ENCODE data around the gene AGER. TPM values are rescaled to one million over a fixed set of nuclear protein-coding genes. Genes with fewer than 3 reads are reported as not detected.
"Not testable (repeated sequence)": the region's sequence is repeated elsewhere in the genome, so short reads cannot be mapped to it uniquely, and the experiment has no call there.

The AGER gene
- total RNA-seq, 1 donor from 2014 or later = 16.9 TPM

DNA sequence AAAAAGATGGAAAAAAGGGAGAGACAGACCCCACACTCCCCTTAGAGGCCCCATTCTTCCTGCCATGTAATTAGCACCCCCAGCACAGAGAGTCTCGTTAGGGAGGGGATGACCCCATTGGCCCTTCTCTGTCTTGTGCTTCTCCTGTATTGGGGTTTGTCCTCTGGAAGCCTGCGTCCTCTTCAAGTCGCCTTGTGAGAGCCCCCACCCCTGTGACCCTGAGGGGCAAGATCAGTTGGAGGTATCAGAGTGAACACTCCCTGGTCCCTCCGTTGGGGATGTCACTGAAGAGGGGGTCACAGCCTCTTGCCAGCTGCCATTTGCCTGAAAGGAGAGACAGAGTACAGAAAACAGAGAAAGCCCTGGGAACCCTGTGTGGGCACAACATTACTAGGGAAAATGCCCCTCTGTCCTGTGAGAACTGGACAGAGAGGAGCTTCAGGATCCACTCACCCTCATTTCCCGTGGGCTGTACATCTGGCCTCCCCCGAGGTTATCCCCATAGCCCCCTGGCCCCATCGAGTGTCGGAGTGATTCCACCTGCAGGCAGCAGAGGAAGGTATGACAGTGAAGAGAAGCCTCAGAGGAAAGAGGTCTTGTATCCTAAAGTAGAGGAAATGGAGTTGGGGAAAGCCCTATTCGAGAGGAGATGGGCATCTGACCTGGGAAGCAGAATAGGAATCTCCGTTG lies 2.2 kb upstream of the AGER start:
- DNase-seq (ENCODE audit: low spot score) = not testable (repeated sequence)

DNA sequence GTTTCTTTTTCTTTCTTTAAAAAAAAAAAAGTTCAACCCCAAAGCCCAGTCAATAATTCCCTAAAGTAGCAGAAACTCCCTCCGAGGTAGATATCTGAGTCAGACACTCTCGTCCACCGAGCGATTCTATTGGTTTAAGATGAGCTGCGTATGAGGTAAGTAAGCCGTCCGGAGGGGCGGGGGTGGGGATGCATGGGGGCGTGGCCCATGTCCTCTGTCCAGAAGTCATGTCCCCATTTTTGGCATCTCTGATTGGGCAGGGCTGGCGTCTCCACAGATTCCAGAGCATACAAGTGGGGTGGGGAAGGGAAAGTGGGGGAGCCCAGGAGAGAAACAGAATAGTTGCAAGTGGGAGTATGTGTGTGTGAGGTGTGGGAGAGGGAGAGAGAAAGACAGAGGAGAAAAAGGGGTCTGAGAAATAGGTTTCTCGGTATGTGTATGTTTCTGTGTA lies 1.7 kb upstream of the AGER start:
- peak; percentile 81 for DNase-seq (ENCODE audit: low spot score)

DNA sequence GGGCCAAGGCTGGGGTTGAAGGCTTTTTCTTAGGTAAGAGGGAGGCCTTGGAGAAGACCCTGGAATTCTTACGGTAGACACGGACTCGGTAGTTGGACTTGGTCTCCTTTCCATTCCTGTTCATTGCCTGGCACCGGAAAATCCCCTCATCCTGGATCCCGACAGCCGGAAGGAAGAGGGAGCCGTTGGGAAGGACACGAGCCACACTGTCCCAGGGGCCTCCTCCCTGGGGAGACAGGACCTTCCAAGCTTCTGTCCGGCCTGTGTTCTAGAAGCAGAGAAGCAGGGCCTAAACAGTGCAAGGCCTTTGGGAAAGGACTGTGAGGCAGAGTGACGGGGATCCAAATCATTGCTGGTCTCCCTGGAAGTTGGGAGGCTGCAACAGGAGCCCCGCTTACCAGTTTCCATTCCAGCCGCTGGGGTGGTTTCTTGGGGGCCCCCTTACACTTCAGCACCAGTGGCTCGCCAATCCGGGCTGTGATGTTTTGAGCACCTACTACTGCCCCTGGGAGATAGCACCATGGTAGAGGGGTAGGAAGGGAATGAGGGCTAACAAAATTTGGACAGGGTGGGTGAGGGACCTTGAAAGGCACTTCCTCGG lies 470 bp downstream of the AGER start:
- DNase-seq (ENCODE audit: low spot score) = no peak

DNA sequence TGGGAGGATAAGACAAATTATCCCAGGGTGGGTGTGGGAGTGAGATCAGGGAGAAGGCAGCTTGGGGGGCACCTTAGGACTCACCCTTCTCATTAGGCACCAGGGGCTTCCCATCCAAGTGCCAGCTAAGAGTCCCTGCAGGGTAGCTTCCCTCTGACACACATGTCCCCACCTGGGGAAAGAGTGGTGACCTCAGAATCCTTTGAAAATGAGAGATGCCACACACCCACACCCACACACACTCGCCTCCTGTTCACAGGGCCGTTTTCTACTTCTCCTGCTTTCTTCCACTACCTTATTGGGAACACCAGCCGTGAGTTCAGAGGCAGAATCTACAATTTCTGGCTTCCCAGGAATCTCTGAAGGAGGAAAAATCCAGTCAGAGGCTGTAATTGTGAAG lies 1.0 kb downstream of the AGER start:
- no peak for DNase-seq (ENCODE audit: low spot score)

DNA sequence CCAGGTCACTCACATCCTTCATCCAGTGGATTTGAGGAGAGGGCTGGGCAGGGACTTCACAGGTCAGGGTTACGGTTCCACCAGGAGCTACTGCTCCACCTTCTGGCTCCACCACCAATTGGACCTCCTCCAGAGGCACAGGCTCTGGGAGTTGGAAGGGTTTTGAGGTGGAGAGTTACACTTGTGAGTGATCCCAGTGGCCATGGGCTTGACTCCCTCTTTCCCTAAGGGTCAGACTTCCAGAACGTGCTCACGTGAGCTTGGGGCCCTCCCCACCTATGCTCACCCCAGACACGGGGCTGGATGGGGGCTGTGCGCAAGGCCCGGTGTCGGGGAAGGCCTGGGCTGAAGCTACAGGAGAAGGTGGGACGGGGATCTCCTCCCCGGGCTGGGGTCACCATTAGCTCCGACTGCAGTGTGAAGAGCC lies 1.5 kb downstream of the AGER start:
- DNase-seq (ENCODE audit: low spot score) = no peak

DNA sequence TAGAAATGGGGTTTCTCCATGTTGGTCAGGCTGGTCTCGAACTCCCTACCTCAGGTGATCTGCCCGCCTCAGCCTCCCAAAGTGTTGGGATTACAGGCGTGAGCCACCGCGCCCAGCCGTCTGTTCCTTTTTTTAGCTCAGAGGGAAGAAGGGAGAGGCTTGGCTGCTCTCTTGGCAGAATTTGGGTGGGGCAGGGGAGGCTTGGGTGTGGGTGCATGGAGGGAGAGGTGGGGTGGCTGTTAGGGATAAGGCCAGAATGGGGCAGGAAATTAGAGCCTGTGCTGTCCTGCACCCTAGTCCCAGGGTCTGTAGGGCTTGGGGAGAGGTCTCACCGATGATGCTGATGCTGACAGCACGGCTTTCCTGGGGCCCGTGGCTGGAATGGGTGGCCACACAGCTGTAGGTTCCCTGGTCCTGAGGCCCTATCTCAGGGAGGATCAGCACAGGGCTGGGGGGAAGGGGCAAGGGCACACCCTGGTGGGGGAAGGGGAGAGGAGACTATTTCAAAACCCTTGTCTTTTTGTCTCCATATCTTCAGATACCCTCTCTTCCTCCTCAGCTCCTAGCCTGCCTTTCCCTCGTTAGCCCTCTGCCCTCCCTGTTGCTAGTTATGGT lies 2.0 kb downstream of the AGER start:
- no peak for DNase-seq (ENCODE audit: low spot score)

DNA sequence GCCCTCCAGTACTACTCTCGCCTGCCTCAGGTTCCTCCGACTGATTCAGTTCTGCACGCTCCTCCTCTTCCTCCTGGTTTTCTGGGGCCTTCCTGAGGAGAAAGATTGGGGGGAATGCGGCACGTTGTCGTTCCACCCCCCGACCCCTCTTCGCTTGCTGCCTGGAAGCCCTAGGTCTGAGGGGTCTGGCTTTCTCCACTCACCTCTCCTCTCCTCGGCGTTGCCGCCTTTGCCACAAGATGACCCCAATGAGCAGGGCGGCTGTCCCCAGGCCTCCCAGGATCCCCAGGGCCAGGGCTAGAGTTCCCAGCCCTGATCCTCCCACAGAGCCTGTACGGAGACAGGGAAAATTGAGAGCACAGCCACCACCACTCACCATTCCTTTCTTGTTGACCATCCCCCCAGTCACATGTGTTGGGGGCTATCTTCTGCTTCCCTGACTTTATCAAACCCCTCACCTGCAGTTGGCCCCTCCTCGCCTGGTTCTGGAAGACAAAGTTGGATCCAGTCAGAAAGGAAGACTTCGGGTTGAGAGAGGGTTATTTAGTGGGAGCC lies 2.8 kb downstream of the AGER start:
- DNase-seq (ENCODE audit: low spot score) = no peak

DNA sequence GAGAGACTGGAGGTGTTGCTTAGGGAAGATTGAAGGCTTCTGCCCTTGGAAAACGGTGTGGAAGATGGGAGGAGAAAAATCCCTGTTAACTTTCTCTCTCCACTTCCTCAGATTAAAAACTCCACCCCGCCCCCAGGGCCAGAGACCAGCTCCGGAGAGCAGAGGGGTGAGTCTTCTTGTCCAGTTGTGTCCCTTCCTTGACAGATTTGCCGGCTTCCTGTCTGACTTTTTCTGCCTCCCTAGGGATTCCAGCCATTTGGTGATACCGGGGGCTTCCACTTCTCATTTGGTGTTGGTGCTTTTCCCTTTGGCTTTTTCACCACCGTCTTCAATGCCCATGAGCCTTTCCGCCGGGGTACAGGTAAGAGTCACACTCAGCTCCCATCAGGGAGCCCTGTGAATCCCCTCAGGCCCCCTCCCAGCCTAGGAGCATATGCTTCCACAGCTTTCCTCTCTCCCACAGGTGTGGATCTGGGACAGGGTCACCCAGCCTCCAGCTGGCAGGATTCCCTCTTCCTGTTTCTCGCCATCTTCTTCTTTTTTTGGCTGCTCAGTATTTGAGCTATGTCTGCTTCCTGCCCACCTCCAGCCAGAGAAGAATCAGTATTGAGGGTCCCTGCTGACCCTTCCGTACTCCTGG lies 4.2 kb downstream of the AGER start:
- no peak for DNase-seq (ENCODE audit: low spot score)

DNA sequence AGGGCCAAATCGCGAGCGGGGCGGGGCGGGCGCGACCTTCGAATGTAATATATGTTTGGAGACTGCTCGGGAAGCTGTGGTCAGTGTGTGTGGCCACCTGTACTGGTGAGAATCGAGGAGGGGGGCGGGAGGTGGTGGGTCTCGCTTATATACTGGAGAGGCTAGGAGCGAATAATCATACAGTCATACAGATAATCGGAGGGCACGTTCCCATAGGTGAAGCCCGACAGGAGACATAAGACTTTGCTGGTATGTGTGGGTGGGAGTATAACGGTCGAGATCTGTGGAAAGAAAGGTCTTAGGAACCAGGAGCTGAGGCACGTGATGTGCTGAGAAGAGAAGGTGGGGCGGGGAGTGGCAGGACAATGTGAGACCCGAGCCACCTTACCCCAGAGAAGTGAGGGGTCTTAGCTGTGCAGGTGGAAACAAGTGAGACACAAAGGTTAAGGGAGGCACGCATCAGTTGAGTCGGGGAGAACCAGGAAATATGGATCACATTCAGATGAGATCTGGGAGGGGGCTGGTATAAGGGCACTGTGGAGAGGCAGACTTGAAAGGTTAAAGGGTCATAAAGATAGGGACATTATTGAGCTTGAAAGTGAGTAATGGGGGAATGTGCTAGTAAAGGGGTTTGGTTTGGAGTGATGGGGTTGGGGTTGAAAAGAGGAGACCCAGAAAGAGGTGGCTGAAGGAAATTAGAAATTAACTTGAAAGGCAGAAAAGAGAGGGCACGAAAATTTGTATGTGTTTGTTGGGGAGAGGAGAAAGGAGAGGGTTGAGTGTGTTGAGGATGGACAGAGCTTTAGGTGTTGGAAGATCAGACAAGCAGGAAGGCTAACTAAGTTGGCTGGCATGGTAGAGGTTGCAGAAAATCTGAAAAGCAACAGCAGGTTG lies 5.3 kb downstream of the AGER start:
- no peak for DNase-seq (ENCODE audit: low spot score)

DNA sequence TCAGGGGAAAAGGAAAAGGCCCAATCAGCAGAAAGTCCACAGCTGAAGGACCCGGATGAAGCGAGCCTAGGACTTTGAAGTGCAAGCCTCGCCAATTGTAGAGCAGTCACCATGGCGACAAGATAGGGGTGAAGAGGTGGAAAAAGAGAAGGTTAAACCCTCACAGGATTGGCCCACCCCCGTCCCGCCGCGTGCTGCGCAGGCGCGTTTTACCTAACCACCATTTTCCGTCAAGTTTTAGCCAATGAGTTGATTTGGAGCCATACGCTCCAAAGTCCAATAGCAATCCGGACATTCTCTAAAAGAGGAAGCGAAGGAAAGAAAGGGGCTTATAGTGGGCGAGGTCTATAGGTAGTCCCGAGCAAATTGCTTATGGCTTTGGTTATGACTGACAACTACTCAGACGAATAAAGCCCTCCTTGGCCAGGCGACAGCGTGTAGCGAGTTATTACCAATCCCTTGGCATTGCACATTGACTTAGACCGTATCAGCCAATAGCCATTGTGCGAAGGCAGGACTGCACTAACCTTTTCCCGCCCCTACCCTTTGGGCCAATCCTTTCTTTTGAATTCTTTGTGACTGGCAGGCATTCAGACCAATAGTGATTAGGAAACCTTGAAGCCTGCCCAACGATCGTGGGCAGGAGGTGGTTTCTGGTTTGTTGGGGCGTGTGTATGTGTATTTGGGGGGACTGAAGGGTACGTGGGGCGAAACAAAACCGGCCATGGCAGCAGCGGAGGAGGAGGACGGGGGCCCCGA lies 6.1 kb downstream of the AGER start, which contains the start of gene RNF5:
Gene RNF5, plus strand, starts transcription at position 618 of the 759 bp plus-strand sequence. Its CDS starts 107 bp downstream, at position 725.
- DNase-seq (ENCODE audit: low spot score) = peak; percentile 98

DNA sequence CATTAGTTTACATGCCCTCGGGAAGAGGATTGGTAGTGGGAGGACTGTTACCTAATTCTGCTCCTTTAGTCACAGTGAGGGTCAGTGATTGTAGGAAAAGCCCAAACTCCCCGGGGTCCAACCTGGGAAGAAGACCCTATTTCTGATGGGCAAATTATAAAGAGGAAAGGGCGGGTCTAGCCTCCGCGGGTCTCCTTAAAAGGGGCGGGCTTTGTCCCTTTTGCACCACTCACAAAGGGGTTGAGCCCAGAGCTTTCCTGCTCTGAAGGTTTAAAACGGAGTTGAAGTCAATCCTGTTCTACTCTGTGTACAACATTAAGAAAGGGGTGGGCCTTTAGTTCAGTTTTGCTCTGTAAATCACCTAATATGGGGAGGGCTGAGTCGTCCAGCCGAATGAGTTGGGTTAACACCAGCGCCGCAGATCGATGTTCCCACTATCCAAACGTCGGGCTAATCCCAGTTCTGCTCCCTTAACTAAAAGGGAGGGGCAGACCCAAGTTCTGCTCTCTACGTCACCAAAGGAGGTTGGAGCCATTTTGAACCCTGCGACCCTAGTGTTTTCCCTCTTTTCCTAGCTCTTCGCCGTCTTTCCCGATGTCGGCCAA lies 6.8 kb downstream of the AGER start:
- no peak for DNase-seq (ENCODE audit: low spot score)

DNA sequence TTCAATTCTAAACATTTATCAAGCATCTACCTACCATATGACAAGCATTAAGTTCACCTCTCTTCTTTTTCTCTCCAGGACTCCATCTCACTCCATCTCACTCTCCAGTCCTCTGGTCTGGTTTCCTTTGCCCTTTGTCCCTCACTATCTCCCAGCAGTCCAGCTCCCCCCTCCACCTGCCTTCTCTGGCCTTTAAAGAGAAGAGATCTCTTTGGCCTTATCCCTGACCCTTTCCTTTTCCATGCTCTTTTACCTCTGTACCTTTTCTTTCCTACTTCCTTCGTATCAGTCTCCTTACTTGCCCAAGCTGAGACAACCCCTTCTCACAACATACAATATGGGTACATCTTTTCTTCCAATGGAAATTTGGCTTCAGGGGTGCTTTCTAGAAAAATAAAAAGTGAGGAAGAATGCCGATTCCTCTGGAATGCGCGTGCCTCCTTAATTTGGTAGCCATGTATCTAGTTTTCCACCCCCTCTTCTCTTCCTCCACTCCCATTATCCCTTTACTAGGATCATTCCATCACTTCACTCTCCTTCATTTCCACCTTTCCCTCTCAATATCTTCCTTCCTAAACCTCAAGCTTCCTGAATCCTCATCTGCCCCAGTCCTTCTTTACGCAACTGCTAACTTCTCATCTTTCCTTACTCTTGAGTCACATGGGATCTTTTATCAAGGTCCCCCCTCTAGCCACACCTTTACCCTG lies 7.4 kb downstream of the AGER start:
- no peak for DNase-seq (ENCODE audit: low spot score)

DNA sequence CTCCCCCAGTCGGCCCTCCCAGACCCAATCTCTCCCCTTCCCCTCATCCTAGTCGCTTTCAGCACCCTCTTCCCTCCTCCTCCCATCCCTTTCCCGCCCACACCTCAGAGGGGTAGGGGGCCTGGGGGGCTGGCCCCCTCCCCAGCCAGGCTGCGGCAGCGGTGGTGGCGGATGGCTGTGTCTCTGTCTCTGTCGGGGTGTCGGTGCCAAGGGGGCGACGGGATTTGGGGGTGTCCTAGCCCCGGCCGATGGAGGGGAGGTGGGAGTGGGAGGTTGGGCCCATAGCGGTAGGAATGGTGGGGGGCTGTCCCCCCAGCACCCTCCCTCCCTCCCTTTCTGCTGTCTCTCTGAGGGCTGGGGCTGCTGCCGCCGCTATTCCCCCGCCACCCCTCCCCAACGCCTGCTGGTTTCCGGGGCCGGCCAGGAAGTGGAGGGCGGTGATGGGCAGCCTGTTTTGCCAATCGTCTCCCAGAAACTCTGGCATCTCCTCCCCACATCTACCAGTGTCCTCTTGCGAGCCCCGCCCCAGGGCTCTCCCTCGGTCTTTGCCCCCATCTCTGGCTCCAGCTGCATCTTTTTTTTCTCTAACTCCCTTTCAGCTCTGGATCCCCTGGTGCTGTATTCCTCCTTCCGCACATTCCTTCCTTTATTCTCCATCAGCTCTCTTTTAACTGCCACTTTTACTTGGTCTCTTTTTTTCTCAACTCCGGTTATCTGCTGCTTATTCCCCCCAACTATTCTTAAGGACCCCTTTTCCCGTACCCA lies 8.2 kb downstream of the AGER start, which contains the start of gene AGPAT1:
Gene AGPAT1, minus strand, starts transcription at position 374 of the 765 bp plus-strand sequence. CDS start 4,588 bp downstream, outside the sequence.
- DNase-seq (ENCODE audit: low spot score) = peak; percentile 98

DNA sequence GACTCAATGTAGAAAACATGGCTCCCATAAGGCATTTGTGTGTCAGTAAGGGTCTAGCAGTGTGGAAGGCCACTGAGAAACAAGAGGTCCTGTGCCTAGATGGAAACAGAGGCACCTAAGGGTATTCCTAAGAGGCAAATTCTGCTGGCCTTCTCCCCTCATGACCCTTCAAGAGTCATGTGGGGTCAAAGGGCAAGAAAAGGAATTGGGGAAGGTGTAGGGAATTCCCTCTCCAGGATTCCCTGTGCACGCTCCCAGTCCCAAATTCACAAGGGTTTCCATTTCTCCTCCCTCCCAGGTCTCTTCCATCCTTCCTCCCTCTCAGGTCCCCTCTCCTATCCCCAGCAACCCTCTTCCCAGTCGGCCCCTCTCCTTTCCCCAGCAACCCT lies 8.7 kb downstream of the AGER start:
- no peak for DNase-seq (ENCODE audit: low spot score)

DNA sequence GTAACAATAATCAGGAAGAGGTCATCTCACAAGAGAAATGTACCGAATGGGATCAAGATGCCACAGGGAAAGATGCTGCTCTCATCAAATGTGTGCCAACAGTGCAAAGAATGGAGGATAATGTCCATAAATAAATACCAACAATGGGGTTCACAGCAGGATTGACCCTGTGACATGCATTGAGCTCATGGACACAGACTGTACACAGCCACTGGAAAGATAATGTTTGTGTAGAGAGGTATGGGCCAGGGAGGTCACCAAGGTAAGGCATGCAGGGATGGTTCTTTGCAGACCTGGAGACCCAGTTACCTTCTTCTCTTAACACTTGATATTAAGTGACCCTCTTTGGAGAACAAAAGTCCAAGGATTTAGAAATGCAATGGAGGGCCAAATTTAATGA lies 9.6 kb downstream of the AGER start:
- no peak for DNase-seq (ENCODE audit: low spot score)

DNA sequence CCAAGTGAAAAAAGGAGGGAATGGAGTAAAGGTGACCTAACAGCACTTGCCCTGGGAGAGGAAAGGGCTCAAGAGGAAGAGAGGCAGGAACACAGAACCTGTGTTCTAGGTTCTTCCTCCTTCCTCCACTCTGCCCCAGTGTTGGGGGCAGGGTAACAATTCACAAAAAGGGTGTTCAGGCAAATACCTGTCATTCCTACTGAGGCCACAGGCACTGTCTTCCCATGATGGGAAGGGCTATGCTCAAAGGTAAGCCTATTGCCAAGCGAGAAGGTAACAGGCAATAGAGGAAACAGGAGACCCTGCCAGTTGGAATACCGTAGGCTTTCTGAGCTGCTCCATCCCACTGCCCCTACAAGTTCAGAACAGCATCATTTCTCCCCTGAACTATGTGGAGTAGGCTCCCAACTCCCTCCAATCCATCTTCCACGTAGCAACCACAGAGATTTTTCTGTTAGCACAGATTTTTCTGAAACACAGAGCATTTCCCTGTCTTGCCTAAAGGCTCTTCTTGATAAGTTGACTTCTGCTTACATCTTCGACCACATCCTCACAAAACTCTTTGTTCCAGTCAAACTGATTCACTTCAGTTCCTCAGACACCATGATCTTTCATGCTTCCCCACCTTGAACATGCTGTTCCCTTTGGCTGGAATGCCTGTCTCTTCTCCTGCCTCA lies 10.9 kb downstream of the AGER start:
- no peak for DNase-seq (ENCODE audit: low spot score)

DNA sequence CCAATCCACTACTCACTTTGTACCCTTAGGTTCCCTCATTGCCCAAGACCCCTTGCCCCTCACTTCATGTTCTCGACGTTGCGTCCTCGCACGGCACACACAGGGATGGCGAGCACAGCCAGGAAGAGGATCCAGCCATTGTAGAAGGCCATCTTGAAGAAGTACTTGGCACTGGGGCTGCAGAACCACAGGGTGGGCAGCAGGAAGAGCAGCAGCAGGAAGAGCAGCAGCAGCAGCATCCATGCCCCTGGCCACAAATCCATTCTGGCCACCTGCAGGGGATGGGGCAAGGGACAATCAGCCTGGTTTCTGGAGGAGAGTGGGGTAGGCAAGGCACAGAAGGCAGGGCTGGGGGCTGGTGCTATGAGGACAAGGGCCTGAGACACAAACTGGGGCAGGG lies 12.8 kb downstream of the AGER start:
- DNase-seq (ENCODE audit: low spot score) = no peak

DNA sequence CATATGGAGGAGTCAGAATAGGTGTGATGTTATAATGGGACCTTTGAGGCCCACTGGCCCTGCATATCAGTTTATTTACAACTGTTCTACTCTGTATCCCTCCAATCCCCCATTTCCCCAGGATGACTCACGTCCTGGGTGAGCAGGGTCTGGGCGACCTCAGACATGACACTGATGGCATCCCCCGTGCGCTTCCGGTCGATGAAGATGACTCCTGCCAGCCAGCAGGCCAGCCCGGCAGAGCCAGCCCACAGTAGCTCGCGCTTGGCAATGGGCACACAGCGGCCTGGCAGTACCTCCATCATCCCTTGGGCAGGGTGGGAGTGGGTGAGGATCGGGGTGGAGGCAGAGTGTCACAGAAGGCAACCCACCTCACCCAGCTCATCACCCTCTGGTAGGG lies 13.8 kb downstream of the AGER start:
- no peak for DNase-seq (ENCODE audit: low spot score)
